CMK (cell line): ENCODE results near the gene WDFY4.

Source experiments
- DNase-seq: peaks from one replicate; pipeline ENCODE4 v3.0.0-alpha.2; 2010; ENCODE audit warnings: low read depth

WDFY4 gene

GRCh38 chr10:48818081-48818480, 133.4 kb downstream of the WDFY4 start:
- DNase-seq = no peak

GRCh38 chr10:48818861-48819520, 134.3 kb downstream of the WDFY4 start:
- DNase-seq = no peak

- no peak for DNase-seq
These were observed 135.1 kb downstream of the WDFY4 start for GRCh38 chr10:48819783-48820182.

- DNase-seq = no peak
These were observed 135.6 kb downstream of the WDFY4 start for GRCh38 chr10:48820231-48820630.

GRCh38 chr10:48820699-48821098, 136.0 kb downstream of the WDFY4 start:
- no peak for DNase-seq

- no peak for DNase-seq
These were observed 136.4 kb downstream of the WDFY4 start for GRCh38 chr10:48821111-48821510.

GRCh38 chr10:48821692-48822091, 137.0 kb downstream of the WDFY4 start:
- DNase-seq = no peak

- DNase-seq = no peak
These were observed 149.0 kb downstream of the WDFY4 start for GRCh38 chr10:48833674-48834073.

GRCh38 chr10:48834189-48834965, 149.7 kb downstream of the WDFY4 start:
- DNase-seq = no peak

GRCh38 chr10:48835781-48836180, 151.1 kb downstream of the WDFY4 start:
- no peak for DNase-seq

GRCh38 chr10:48836605-48837004, 151.9 kb downstream of the WDFY4 start:
- DNase-seq = no peak

GRCh38 chr10:48838834-48839233, 154.2 kb downstream of the WDFY4 start:
- no peak for DNase-seq

- DNase-seq = no peak
These were observed 155.4 kb downstream of the WDFY4 start for GRCh38 chr10:48839809-48840679.

GRCh38 chr10:48842231-48842630, 157.6 kb downstream of the WDFY4 start:
- DNase-seq = no peak

GRCh38 chr10:48843198-48843597, 158.5 kb downstream of the WDFY4 start:
- no peak for DNase-seq

- no peak for DNase-seq
These were observed 159.9 kb downstream of the WDFY4 start for GRCh38 chr10:48844616-48845015.

- no peak for DNase-seq
These were observed 160.8 kb downstream of the WDFY4 start for GRCh38 chr10:48845512-48845911.

GRCh38 chr10:48847691-48848090, 163.0 kb downstream of the WDFY4 start:
- no peak for DNase-seq

GRCh38 chr10:48856855-48857254, 172.2 kb downstream of the WDFY4 start:
- DNase-seq = no peak

GRCh38 chr10:48872234-48872633, 187.6 kb downstream of the WDFY4 start:
- DNase-seq = no peak

- no peak for DNase-seq
These were observed 193.4 kb downstream of the WDFY4 start for GRCh38 chr10:48878091-48878490.

GRCh38 chr10:48879451-48879850, 194.8 kb downstream of the WDFY4 start:
- no peak for DNase-seq
